NCI-H2081 (cell line): Measurements from ENCODE around the gene RAG1.

Source experiments
- DNase-seq, 2 experiments: peaks; one replicate each; lab custom pipeline; 2025; lab: John Stamatoyannopoulos, UW

The RAG1 gene

GRCh38 chr11:36567694-36568093 is at the start of gene RAG1:
Gene RAG1, plus strand, starts transcription at chr11:36568007. Its CDS starts 5,298 bp downstream, at chr11:36573305.
- DNase-seq: no peak

GRCh38 chr11:36530840-36531239 is 37.0 kb upstream of the RAG1 start:
- DNase-seq: no peak

- no peak for DNase-seq
Measured at GRCh38 chr11:36532941-36533601, 34.7 kb upstream of the RAG1 start.

- no peak for DNase-seq
Measured at GRCh38 chr11:36534276-36534840, 33.4 kb upstream of the RAG1 start.

GRCh38 chr11:36540998-36541397 is 26.8 kb upstream of the RAG1 start:
- DNase-seq: peak in 1 of 2 experiments; percentile 22

GRCh38 chr11:36550385-36551115 is 17.3 kb upstream of the RAG1 start:
- no peak for DNase-seq

GRCh38 chr11:36557390-36557789 is 10.4 kb upstream of the RAG1 start:
- DNase-seq: peak; percentile 8 to 42

GRCh38 chr11:36557991-36558390 is 9.8 kb upstream of the RAG1 start:
- no peak for DNase-seq

- DNase-seq: no peak
Measured at GRCh38 chr11:36558571-36559413, 9.0 kb upstream of the RAG1 start.

GRCh38 chr11:36564376-36565030 is 3.3 kb upstream of the RAG1 start:
- DNase-seq: peak; percentile 57 to 61

- no peak for DNase-seq
Measured at GRCh38 chr11:36565031-36565610, 2.7 kb upstream of the RAG1 start.

GRCh38 chr11:36566407-36567053 is 1.3 kb upstream of the RAG1 start:
- DNase-seq: no peak

GRCh38 chr11:36569095-36569494 is 1.3 kb downstream of the RAG1 start:
- no peak for DNase-seq

- no peak for DNase-seq
Measured at GRCh38 chr11:36574486-36574885, 6.7 kb downstream of the RAG1 start.

GRCh38 chr11:36577373-36577772 is 9.6 kb downstream of the RAG1 start:
- no peak for DNase-seq

- DNase-seq: no peak
Measured at GRCh38 chr11:36577859-36578258, 10.1 kb downstream of the RAG1 start.

GRCh38 chr11:36578458-36578857 is 10.7 kb downstream of the RAG1 start:
- DNase-seq: no peak

- no peak for DNase-seq
Measured at GRCh38 chr11:36581536-36581935, 13.7 kb downstream of the RAG1 start.

- DNase-seq: no peak
Measured at GRCh38 chr11:36583667-36584066, 15.9 kb downstream of the RAG1 start.

- no peak for DNase-seq
Measured at GRCh38 chr11:36586543-36586942, 18.7 kb downstream of the RAG1 start.

GRCh38 chr11:36588099-36588498 is 20.3 kb downstream of the RAG1 start:
- no peak for DNase-seq
